GM03348 (cell line): Measurements from ENCODE around the gene GHDC.
"Not testable (repeated sequence)": the region's sequence is repeated elsewhere in the genome, so short reads cannot be mapped to it uniquely, and the experiment has no call there.

ENCODE experiments used
- DNase-seq: peaks from one replicate; pipeline ENCODE4 v3.0.0; 2012; ENCODE audit warnings: low spot score

Gene GHDC

GRCh38 chr17:42193969-42194899, at the start of gene GHDC:
TSS of gene GHDC (minus strand) at chr17:42194494. CDS start at chr17:42193581, 913 bp downstream.
- peak; percentile 94 for DNase-seq

- DNase-seq: no peak
These were observed 49.2 kb upstream of the GHDC start for GRCh38 chr17:42243493-42243982.

- DNase-seq: no peak
These were observed 47.6 kb upstream of the GHDC start for GRCh38 chr17:42241871-42242270.

DNA sequence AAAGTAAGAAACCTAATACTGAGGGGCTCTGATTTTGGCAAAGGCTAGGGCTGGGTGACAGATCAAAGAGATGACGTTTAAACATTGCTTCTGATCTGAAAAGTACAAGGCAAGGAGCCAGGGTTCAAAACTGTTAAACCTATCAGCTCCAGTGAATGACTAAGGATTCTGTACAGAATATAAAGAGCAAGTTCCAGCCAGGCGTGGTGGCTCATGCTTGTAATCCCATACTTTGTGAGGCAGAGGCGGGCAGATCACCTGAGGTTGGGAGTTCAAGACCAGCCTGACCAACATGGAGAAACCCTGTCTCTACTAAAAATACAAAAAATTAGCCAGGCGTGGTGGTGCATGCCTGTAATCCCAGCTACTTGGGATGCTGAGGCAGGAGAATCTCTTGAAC, 46.6 kb upstream of the GHDC start:
- DNase-seq: not testable (repeated sequence)

- DNase-seq: no peak
These were observed 45.9 kb upstream of the GHDC start for GRCh38 chr17:42240201-42240600.

- DNase-seq: not testable (repeated sequence)
These were observed 45.3 kb upstream of the GHDC start for GRCh38 chr17:42239576-42239975.

DNA sequence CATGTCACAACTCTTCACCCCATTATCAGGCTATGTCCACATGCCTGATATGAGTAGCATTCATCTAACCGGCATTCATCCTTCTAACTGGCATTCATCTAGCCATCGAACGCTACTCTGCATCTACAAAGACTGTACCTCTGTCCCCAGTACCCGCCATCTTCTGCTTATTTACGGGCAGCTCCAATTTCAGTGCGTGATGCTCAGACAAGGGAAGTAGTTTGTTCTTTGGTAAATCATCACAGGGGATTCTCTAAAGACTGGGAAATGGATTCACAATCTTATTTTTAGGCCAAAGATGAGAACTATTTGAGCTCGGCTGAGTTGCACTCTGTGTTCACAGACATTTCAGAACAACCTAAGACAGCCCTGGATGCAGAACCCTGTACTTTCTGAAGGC, 42.5 kb upstream of the GHDC start:
- DNase-seq: no peak

DNA sequence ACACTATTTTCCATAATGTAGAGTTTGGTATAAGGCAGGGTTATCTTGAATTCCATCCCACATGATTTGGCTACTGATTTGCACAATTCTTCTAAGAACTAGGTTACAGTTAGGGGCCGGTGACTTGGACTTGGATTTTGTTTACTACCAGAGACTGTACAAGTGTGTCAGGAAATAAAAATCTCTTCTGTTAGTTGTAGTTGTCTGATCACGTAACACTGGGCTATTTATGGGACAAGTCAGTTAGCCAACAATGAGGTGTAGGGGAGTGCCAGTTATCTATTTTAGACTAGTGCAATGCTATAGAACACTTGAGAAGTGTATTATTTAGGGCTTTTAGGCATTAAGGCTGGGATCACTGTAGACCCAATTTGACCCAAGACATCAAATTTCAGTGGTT, 39.7 kb upstream of the GHDC start:
- DNase-seq: no peak

GRCh38 chr17:42233156-42233555, 38.9 kb upstream of the GHDC start:
- peak; percentile 29 for DNase-seq

GRCh38 chr17:42230225-42230624, 35.9 kb upstream of the GHDC start:
- no peak for DNase-seq

DNA sequence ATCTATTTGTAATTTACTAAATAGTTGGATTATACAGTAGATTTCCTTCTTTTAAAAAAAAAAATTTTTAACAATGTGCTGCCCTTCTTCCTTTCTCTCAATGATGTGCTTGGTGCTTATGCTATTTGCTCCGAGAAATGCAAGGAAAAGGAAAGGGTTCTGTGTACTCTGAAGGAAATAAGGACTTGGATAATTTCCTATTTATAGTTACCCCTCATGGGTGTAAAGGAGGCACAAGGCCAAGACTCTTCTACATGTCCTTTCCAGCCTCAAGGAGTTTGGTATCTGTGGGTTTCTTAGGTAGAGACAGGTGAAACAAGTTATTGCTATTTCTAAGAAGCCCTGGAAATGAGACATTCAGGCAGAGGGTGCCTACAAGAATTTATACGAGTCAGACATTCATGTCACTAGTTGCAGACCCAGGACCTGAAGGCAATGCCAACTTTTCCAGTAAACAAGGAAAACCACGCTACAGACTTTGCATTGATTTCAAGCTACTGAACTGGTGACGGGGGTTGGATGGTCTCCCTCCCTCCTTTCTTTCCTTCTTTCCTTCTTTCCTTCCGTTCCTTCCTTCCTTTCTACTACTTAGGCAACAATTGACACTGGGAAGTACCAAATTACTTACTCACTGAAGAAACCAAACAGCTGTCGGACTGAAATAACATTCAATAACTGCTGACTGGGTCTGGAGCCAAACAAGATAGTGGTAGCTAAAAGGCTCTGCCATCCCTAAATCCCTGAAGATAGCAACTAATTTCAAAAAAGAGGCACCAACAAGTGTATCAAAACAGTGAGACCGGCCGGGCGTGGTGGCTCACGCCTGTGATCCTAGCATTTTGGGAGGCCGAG, 33.8 kb upstream of the GHDC start:
- no peak for DNase-seq

- no peak for DNase-seq
These were observed 31.4 kb upstream of the GHDC start for GRCh38 chr17:42225646-42226045.

DNA sequence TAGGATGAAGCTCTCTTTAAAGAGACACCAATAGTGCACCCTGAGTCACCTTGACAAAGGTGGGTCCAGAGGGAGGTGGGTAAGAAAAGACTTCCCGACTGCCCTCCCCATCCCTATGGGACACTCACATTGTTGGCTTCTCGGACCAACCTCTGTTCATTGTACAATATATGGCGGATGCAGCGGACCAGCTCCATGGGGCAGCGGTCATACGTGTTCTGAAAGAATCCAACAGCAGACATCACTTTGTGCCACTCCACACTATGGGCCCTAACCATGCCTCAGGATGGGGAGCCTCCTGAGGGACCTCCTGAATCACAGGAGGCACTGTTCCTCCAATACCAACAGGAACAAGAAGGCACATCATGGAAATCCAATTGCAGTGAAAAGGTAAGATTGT, 30.4 kb upstream of the GHDC start:
- DNase-seq: no peak

- peak; percentile 68 for DNase-seq
These were observed 27.8 kb upstream of the GHDC start for GRCh38 chr17:42221886-42222745.

DNA sequence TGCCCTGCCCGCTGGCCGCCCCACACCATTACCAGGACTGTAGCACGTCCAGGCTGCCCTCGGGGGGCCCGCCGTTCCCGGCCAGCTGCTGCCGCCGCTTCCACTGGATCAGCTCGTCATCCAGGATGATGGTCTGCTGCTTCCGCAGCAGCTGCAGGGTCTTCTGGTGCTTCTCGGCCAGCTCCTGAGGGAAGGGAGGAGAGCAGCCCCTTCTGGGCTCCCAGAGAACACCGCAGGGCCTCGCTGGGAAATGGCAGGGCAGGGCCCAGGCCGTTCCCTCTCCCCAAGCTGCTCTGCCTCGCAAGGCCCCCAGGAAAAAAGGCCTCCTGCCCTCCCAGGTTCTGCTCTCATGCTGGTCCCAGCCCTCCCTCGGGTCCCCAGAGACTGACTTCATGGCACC, 25.0 kb upstream of the GHDC start:
- DNase-seq: not testable (repeated sequence)

GRCh38 chr17:42214156-42214555, 19.9 kb upstream of the GHDC start:
- no peak for DNase-seq

DNA sequence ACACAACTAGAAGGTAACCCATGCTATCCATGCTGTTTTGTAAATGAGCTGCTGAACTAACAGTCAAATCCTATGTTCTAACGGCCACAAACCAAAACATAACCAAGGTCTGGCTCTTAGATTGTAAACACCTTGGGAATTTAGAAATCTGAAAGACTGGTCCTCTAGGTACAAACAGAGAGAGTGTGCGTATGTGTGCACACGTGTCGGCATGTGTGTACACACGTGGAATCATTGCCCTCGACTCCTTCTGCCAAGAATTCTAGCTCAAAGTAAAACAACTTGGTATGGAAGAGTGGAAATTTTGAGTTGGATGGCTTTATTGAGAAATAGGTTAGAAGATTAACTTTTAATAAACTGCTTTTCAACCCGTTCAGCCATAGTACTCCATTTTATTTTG, 18.1 kb upstream of the GHDC start:
- no peak for DNase-seq

DNA sequence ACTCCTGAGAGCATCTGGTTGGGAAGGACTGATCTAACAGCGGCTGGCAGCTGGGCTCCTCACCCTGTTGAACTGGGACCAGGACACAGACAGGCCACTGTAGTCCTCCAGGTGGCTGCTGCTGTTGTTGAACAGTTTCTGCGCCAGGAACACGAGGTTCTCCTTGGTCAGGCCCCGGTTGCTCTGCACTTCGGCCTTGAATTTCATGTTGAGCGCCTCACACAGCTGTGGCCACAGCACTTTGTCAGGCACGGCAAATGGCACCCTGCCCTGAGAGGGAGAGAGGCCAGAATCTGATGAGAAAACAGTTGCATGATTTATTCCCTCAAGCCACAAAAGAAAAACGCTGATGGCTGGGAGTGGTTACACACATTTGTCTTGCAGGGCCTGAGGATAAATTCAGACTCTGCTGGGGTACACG, 17.6 kb upstream of the GHDC start:
- peak; percentile 49 for DNase-seq

DNA sequence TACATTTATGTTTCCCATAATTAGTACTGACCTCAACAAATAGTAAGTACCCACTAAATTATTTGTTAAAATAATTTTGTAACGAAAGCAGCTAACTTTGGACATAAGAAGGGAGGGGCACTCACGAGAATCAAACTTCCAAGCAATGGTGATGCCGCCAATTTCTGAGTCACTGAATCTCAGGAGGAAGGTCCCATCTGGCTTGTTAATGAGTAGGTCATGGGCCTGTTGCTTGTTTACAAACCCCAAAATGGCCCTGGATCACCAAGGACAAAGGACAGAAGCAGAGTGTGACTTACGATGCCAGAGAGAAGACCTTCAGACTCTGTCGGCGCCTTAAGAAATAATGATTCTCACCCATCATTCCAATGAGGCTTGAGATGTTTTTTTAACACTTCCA, 15.8 kb upstream of the GHDC start:
- DNase-seq: no peak

GRCh38 chr17:42206153-42206612, 11.9 kb upstream of the GHDC start:
- DNase-seq: not testable (repeated sequence)

GRCh38 chr17:42203354-42203753, 9.1 kb upstream of the GHDC start:
- DNase-seq: no peak

DNA sequence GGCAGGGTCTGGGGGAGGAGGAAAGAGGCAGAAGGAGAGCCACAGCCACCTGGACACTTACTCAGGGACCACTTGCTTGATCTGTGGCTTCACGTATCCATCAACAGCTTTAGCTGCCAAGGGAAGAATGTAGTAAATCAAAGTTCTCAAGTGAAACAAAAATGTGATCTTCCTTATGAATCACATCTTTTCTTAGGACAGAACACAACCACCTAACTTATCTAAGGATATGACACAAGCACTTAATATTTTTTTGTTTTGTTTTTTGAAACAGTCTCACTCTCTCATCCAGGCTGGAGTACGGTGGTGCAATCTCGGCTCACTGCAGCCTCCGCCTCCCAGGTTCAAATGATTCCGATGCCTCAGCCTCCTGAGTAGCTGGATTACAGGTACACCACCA, 8.4 kb upstream of the GHDC start:
- DNase-seq: no peak
